T-helper 2 cell (primary cell): ENCODE measurements around the gene BTG1.

Experiments
- DNase-seq, 5 experiments: peaks; one replicate each; pipeline versions ENCODE4 v3.0.0 to v3.0.0-alpha.2; 2012 to 2022

Gene BTG1

DNA sequence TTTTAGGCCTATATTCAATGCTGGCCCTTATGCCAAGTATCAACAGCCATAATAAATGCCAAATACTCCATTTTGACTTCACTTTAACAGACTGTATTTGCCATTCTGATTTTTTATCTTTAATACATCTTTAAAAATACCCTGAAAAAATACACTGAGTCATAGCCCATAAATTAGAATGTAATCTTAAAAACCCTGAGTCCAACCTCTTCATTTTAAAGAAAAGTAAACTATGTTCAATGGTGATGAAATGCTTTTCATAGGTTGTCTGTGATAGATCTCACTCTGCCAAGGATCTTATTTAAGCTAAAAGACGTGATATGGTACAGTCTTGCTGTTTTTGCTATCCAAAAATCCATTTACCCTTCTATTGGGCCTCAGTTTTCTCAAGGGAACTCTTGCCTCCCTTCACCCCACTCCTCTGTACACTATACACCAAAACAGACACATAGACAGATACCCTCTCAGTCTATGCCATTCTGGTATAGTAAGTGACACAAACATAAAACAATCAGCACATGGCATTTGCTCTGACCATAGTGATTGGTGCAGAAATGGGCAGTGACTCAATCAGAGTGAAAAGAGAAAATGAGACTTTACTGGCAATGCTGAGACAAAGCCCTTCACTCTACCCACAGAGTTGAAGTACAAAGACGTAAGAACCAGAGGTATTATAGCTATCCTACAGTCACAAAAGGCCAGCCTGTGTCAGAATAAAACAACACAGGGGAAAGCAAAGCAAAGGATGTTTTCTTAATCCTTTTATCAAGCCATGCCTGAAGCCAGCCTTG, 49.1 kb downstream of the BTG1 start:
- peak in 1 of 5 experiments; percentile 15 for DNase-seq

DNA sequence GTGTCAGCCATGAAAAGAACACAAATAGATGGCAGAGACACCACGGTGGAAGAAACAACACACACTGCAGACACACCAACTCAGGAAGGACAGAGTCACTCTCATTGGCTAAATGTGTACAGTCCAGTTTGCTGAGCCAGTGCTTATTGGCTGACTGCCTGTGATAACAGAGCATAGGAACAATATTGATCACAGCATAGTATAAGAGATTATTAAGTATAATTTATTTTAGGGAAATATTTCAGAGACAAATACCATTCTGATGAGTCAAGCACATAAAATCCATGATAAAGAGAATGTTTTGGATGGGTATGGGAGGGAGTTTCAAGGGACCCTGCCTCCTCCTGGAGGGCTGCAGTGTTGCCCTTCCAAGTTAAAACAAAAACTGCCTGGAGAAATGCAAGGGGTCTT, 50.9 kb downstream of the BTG1 start:
- no peak for DNase-seq

DNA sequence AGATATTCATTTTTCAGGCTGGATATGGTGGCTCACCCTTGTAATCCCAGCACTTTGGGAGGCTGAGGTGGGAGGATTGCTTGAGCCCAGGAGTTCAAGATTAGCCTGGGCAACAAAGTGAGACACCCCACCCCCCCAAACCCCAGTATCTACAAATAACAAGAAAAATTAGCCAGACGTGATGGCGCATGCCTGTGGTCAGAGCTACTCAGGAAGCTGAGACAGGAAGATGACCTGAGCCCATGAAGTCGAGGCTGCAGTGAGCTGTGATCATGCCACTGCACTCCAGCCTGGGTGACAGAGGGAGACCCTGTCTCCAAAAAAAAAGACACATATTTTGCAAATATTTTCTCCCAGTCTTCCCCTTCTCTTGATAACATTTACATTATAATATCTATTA, 51.3 kb downstream of the BTG1 start:
- DNase-seq: peak in 1 of 5 experiments; percentile 33
